ENCODE results near the gene GMEB2.

Gene GMEB2

DNA sequence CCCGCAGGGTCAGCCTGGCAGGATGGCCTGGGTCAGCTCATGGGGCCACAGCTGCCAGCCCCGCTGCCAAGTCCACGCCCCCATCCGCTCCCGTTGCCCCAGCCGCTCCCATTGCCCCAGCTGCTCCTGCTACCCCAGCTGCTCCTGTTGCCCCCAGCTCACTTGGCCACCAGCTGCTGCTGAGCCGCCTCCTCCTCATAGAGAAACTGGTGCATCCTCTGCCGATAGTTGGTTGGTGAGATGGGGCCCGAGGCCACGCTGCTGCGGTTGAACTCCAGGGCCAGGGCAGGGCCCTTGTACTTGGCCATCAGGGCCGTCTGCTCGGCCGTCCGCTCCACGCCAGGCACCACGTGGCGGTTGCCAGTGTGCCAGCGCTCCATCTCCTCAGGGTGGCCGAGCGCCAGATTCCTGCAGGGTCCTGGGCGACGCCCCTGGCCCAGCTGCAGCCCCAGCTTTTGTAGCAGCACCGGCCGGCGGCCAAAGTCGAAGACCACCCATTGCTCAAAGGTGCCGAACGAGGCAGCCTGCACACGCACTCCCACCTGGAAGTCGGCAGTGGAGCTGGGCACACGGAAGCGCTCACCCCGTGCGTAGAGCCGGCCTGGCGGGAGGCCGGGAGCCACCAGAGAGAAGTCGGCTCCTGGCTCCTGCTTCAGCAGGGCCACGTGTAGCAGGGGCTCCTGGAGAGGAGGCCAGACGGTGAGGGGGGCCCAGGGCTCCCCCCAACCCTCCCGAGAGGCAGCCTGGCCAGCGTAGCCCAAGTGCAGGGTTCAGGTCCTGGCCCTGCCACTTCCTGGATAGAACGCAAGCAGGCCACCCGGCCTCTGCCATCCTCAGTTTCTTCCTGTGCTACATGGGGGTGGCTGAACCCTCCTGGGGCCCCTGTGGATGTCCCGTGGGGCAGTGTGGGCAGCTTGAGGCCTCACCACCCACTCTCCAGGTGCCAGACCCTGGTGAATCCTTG lies 57.6 kb downstream of the GMEB2 start:
- DNase-seq: no peak

DNA sequence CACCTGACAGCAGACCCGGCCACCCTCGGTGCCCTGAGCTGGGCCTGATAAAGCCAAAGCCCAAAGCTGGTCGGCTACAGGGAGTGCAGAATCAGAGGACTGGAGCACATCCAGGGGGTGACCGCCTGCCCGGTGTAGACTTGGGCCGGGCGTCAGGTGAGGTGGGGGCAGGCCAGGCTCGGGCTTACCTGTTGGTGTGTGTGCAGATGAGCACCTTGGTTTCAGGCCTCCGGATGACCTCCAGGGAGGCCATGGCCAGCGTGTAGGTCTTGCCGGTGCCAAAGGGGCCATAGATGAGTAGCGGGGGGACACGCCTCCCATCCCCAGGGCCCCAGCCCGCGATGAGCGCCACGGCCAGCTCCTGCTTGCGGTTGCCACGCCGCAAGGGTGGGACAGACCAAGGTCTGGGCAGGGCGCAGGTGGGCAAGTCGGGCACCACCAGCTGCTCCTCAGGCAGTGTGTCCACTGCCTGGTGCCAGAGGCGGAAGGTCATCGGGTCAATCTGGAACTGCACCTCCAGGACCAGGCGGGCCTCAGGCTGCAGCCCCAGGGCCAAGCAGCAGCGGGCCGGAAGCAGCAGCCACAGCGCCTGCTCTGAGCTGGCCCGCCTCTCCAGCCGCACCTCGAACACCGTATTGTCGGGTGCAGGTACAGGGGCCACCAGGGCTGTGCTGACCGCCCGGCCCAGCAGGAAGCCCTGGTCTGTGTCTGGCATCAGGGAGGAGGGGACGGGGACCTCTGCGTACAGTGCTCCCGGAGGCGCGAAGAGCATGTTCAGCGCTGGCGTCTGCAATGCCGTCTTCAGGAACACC lies 58.5 kb downstream of the GMEB2 start:
- DNase-seq: no peak

- peak; percentile 74 for DNase-seq
Observed at GRCh38 chr20:63567386-63568169, 59.3 kb downstream of the GMEB2 start.

- no peak for DNase-seq
Observed at GRCh38 chr20:63567136-63567385, 59.8 kb downstream of the GMEB2 start.

- no peak for DNase-seq
Observed at GRCh38 chr20:63566395-63567135, 60.3 kb downstream of the GMEB2 start.

DNA sequence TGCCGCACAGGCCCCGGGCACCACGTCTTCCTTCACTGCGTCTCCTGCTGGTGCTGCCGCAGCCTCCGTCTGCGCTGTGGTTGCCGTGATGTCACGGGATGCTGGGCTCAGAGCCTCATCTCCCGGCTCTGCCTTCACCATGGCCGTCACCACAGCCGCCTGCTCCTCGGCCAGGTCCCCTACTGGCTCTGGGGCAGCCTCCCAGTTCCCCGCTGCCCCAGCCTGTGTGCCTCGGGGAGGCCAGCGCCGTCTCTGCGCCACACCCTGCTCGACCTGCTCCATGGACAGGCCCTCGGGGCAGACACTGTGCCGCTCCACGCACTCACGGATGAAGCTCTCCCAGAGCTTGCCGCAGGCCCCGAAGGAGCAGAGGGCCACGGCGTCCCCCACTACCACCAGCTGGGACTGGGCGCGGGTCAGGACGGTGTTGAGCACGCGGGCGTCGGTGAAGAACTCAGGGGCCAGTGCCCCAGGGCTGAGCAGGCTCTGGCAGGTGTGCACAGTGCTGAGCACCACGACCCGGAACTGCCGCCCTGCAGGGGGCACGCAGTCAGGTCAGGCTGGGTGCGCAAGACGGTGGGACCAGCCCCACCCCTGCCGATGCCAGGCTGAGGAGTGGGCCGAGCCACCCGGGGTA lies 61.1 kb downstream of the GMEB2 start:
- DNase-seq: no peak

GRCh38 chr20:63565021-63565698 lies 61.7 kb downstream of the GMEB2 start:
- no peak for DNase-seq

GRCh38 chr20:63564036-63564810 lies 62.7 kb downstream of the GMEB2 start:
- DNase-seq: no peak

DNA sequence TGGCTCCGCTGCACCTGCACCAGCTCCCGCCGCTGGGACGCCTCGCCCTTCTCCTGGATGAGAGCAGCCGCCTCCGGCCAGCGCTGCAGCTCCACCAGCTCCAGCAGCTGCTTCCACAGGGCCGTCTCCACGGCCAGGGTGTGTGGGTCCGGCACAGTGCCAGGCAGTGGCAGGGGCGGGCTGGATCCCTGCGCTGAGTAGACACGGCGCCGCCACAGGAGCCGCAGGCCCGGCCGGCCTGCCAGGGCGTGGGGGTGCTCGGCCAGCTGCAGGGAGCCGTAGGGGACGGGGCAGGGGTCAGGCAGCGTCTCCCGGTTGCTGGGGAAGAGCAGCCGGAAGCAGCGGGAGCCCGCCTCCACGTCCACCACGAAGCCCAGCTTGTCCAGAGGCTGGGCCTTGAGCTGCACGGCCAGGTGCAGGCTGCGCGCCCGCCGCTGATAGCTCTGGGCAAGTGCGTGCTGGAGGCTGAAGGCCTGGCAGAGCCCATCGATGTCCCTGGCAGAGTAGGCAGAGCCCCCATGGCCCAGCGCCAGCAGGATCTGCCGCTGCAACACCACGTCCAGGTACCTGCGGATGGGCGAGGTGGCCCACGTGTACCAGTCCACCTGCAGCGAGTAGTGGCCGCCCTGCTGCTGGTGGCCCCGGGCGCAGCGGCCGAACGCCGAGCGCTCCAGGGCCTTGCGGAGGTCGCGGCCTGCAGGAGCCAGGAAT lies 63.5 kb downstream of the GMEB2 start:
- no peak for DNase-seq

DNA sequence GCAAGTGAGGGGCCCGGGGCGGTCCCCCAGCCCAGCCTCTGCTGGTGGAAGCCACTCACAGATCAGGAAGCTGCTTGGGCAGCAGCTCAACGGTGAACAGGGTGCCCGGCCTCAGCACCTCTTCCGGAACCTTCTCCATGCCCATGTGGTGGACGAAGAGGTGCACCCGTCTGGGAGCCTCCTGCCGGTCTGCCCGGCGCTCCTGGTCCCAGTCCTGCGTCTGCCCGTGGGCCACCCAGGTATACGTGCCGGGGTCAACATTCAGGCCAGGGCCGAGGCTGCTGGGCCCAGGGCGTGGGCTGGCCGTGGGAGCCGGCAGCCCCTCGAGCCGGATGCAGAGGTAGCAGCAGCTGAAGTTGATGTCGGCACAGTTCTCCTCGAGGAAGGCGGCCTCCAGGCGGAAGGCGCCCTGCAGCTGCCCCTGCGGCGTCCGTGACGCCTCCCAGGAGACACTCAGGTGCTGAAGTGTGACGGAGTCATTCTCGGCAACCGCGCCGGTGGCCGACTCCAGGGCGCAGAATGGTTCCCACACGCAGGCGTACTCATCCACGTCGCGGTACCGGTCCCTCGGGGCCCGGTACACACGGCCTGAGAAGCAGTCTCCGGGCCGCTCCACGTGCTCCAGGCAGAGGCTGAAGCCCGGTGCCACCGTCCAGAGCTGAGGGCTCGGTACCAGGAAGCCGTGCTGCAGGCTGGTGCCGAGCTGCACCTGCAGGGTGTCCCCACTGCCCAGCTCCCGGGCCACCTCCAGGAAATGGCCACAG lies 64.3 kb downstream of the GMEB2 start:
- DNase-seq: no peak

DNA sequence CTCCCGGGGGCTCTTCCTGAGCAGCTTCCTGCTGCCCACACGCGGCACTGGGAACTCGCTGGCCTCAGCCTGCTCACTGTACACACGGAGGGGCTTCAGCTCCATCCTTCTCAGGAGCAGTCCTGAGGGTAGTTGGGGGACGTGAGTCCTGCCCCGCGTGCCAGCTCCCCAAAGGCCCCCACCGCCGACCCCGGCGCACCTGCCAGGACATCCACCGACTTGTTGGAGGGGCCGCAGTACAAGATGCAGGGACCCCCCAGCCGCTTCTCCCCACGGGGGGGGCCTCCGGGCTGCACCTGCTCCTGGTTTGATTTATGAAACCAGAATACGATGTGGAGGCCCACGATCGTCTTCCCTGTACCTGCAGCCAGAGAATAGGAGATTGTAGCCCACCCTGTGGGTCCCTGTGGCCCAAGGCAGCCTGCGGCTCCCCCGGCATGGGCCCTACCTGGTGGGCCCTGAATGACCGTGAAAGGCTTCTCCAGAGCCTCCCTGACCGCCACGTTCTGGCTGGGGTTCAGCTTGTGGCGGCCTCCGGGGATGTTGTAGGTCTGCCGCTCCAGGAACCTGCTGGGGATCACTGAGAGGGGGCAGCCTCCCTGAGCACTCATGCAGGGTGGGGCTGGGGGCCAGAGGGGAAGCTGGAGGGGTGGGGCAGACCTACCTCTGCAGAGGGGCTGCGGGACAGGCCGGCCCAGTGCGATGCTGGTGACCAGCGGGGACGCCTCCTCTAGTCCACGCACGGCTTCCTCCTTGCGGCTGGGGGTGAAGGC lies 65.1 kb downstream of the GMEB2 start:
- no peak for DNase-seq

GRCh38 chr20:63560856-63561609 lies 65.9 kb downstream of the GMEB2 start:
- no peak for DNase-seq

- DNase-seq: no peak
Observed at GRCh38 chr20:63560333-63560805, 66.5 kb downstream of the GMEB2 start.

GRCh38 chr20:63559485-63560332 lies 67.2 kb downstream of the GMEB2 start:
- peak; percentile 71 for DNase-seq

DNA sequence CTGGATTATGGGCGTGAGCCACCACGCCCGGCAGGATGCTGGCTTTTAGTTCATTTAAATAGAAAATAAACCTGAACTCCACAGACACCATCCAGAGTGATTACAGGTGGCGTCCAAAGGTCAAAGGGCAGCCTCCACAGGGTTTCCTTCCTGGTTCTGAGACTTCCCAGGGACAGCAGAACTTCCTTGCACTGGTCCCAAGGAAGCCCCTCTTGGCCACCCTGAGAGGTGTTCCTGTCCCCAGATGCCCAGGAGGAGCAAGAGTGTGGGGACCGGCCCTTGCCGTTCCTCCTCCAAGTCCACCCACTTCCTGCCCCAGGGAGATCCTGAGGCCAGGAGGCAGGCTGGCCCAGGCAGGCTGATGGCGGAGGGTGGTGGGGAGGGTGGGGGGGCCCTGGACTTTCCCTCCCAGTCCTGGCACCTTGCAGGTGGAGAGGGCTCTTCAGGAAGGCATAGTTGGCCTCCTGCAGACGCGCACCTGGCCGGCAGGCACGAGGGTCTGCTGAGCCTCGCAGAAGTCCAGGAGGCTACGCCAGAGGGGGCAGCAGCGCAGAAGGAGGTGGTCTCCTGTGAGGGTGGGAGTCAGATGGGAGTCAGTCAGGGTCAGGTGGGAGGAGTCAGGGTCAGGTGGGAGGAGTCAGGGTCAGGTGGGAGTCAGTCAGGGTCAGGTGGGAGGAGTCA lies 68.0 kb downstream of the GMEB2 start:
- no peak for DNase-seq

GRCh38 chr20:63557481-63557891 lies 69.4 kb downstream of the GMEB2 start:
- DNase-seq: no peak

Data from CD4-positive, alpha-beta T cell treated with Interferon gamma for 1 hour (primary cell).